Activated CD8-positive, alpha-beta memory T cell treated with anti-CD3 and anti-CD28 coated beads, Interleukin-2, amount 50 U/mL, for 1 hour (primary cell): ENCODE data around the gene NARS2.

Experiments used
- DNase-seq: peaks from one replicate; pipeline ENCODE4 v3.0.0-alpha.2; 2020; ENCODE audit errors: extremely low read depth

NARS2 gene

GRCh38 chr11:78438298-78438975 lies 136.2 kb downstream of the NARS2 start:
- DNase-seq, result no peak

- no peak for DNase-seq
Measured at GRCh38 chr11:78432956-78433355, 141.7 kb downstream of the NARS2 start.

- DNase-seq, result no peak
Measured at GRCh38 chr11:78432058-78432515, 142.6 kb downstream of the NARS2 start.

GRCh38 chr11:78429660-78430059 lies 145.0 kb downstream of the NARS2 start:
- no peak for DNase-seq

GRCh38 chr11:78429209-78429608 lies 145.5 kb downstream of the NARS2 start:
- no peak for DNase-seq

GRCh38 chr11:78428773-78429172 lies 145.9 kb downstream of the NARS2 start:
- DNase-seq, result no peak

- DNase-seq, result no peak
Measured at GRCh38 chr11:78428266-78428636, 146.4 kb downstream of the NARS2 start.

GRCh38 chr11:78427615-78428265 lies 146.9 kb downstream of the NARS2 start:
- no peak for DNase-seq

GRCh38 chr11:78426845-78427244 lies 147.8 kb downstream of the NARS2 start:
- no peak for DNase-seq

- DNase-seq, result no peak
Measured at GRCh38 chr11:78425399-78426070, 149.1 kb downstream of the NARS2 start.

- no peak for DNase-seq
Measured at GRCh38 chr11:78424334-78425270, 150.1 kb downstream of the NARS2 start.

GRCh38 chr11:78423241-78423640 lies 151.4 kb downstream of the NARS2 start:
- no peak for DNase-seq

- DNase-seq, result no peak
Measured at GRCh38 chr11:78420796-78421209, 153.9 kb downstream of the NARS2 start.

GRCh38 chr11:78420255-78420764 lies 154.4 kb downstream of the NARS2 start:
- no peak for DNase-seq

GRCh38 chr11:78419327-78419726 lies 155.3 kb downstream of the NARS2 start:
- DNase-seq, result no peak

- DNase-seq, result no peak
Measured at GRCh38 chr11:78418584-78419211, 156.0 kb downstream of the NARS2 start.

GRCh38 chr11:78417888-78418583 lies 156.6 kb downstream of the NARS2 start:
- peak; percentile 28 for DNase-seq

GRCh38 chr11:78417175-78417887 lies 157.3 kb downstream of the NARS2 start, which contains the start of gene GAB2:
Gene GAB2 (minus strand): TSS chr11:78417820. CDS start chr11:78417720, 100 bp downstream.
- DNase-seq, result no peak

- DNase-seq, result peak; percentile 53
Measured at GRCh38 chr11:78416285-78417174, 158.1 kb downstream of the NARS2 start.
